Choroid plexus epithelial cell (primary cell): ENCODE results near the gene EPOP.

Experiments used
- DNase-seq: peaks from one replicate; pipeline ENCODE4 v3.0.0-alpha.2; 2010; ENCODE audit warnings: low read depth
- H3K4me3 ChIP-seq: 2 replicates; pipeline ENCODE4 v1.5.1; 2011; ENCODE audit warnings: low read depth, mild to moderate bottlenecking, control low read depth, low read length, moderate library complexity
- CTCF ChIP-seq: conservative IDR thresholded peaks from 2 replicates; pipeline ENCODE4 v1.5.1; 2011; ENCODE audit warnings: low read depth, mild to moderate bottlenecking, control low read depth, inconsistent platforms, low read length, moderate library complexity

EPOP gene

GRCh38 chr17:38674749-38675615 lies at the start of gene EPOP:
Gene EPOP, minus strand, starts transcription at chr17:38674957. Its CDS starts 462 bp downstream, at chr17:38674495.
- no peak for TF ChIP-seq CTCF
- peak; percentile 76 for DNase-seq
- peak within 1 kb of the TSS; percentile 50 for H3K4me3 ChIP-seq

DNA sequence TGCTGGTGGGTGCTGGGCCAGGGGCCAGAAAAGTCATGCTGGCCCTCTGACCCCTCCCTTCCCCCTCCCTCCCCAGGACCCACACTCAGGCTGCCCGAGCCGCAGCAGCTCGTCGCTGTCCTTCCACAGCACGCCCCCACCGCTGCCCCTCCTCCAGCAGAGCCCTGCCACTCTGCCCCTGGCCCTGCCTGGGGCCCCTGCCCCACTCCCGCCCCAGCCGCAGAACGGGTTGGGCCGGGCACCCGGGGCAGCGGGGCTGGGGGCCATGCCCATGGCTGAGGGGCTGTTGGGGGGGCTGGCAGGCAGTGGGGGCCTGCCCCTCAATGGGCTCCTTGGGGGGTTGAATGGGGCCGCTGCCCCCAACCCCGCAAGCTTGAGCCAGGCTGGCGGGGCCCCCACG lies 47.0 kb upstream of the EPOP start:
- no peak overlapping the region for H3K4me3 ChIP-seq
- TF ChIP-seq CTCF: no peak
- no peak for DNase-seq

GRCh38 chr17:38720941-38721340 lies 46.2 kb upstream of the EPOP start:
- DNase-seq: no peak
- no peak for TF ChIP-seq CTCF
- no peak overlapping the region for H3K4me3 ChIP-seq

GRCh38 chr17:38719943-38720641 lies 45.3 kb upstream of the EPOP start:
- no peak for TF ChIP-seq CTCF
- DNase-seq: no peak
- no peak overlapping the region for H3K4me3 ChIP-seq

DNA sequence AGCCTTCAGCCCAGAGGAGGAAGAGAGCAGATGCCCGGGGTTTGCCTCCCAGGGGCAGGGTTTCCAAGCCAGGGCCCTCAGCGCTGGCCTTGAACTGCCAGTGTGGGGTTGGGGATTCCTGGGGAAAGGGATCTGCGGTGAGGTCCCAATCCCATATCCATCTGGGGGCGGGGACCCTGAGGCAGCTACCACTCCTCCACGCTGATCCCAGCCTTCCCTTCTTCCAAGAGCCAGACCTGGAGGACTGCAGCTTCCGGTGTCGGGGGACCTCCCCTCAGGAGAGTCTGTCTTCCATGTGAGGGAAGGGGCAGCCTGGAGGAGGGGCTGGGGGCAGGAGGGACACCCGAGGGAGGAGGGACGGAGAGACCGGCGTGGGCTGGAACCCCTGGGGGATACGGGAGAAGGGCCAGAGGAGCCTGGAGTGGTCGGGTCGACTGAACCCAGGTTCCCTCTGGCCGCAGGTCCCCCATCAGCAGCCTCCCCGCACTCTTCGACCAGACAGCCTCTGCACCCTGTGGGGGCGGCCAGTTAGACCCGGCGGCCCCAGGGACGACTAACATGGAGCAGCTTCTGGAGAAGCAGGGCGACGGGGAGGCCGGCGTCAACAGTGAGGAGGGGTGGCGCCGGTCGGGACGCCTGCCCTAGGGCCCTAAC lies 44.7 kb upstream of the EPOP start:
- no peak for DNase-seq
- no peak overlapping the region for H3K4me3 ChIP-seq

DNA sequence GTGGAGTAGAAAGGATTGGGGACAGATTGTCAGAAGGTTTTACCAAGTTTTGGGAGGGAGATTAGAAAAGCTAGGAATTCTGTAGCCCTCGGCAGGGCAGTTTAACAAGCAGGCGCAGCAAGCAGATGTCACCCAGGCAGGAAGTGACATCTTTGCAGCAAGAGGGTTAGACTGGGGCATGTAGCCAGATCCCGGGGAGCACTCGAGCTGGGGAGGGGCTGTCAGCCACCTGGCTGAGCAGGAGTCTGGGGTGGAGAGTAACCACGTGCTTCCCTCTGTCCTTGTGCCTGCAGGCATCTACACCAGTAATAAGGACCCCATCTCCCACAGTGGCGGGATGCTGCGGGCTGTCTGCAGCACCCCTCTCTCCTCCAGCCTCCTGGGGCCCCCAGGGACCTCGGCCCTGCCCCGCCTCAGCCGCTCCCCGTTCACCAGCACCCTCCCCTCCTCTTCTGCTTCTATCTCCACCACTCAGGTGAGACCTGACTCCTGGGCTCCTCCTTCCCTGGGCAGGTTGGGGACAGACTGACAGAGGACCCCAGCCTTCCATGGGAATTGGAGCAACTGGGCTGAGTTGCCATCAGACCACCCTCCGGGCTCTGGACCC lies 42.5 kb upstream of the EPOP start:
- DNase-seq: no peak
- H3K4me3 ChIP-seq: no peak overlapping the region
- TF ChIP-seq CTCF: no peak

More for the DNA sequence above, 44.7 kb upstream of the EPOP start:
- no peak for TF ChIP-seq CTCF
